Stimulated activated CD8-positive, alpha-beta memory T cell treated with anti-CD3 and anti-CD28 coated beads, Interleukin-4, amount 100 ng/mL, for 1 hour (primary cell): ENCODE measurements around the gene AP3B2.
"Not testable (repeated sequence)": the region's sequence is repeated elsewhere in the genome, so short reads cannot be mapped to it uniquely, and the experiment has no call there.

Experiments
- DNase-seq, 2 donors: peaks; one replicate each; pipeline ENCODE4 v3.0.0-alpha.2; 2020; ENCODE audit warnings: low read depth in 2 of 2, low spot score in 1 of 2

AP3B2 gene, protein sequence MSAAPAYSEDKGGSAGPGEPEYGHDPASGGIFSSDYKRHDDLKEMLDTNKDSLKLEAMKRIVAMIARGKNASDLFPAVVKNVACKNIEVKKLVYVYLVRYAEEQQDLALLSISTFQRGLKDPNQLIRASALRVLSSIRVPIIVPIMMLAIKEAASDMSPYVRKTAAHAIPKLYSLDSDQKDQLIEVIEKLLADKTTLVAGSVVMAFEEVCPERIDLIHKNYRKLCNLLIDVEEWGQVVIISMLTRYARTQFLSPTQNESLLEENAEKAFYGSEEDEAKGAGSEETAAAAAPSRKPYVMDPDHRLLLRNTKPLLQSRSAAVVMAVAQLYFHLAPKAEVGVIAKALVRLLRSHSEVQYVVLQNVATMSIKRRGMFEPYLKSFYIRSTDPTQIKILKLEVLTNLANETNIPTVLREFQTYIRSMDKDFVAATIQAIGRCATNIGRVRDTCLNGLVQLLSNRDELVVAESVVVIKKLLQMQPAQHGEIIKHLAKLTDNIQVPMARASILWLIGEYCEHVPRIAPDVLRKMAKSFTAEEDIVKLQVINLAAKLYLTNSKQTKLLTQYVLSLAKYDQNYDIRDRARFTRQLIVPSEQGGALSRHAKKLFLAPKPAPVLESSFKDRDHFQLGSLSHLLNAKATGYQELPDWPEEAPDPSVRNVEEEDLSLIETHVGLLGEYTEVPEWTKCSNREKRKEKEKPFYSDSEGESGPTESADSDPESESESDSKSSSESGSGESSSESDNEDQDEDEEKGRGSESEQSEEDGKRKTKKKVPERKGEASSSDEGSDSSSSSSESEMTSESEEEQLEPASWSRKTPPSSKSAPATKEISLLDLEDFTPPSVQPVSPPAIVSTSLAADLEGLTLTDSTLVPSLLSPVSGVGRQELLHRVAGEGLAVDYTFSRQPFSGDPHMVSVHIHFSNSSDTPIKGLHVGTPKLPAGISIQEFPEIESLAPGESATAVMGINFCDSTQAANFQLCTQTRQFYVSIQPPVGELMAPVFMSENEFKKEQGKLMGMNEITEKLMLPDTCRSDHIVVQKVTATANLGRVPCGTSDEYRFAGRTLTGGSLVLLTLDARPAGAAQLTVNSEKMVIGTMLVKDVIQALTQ

DNA sequence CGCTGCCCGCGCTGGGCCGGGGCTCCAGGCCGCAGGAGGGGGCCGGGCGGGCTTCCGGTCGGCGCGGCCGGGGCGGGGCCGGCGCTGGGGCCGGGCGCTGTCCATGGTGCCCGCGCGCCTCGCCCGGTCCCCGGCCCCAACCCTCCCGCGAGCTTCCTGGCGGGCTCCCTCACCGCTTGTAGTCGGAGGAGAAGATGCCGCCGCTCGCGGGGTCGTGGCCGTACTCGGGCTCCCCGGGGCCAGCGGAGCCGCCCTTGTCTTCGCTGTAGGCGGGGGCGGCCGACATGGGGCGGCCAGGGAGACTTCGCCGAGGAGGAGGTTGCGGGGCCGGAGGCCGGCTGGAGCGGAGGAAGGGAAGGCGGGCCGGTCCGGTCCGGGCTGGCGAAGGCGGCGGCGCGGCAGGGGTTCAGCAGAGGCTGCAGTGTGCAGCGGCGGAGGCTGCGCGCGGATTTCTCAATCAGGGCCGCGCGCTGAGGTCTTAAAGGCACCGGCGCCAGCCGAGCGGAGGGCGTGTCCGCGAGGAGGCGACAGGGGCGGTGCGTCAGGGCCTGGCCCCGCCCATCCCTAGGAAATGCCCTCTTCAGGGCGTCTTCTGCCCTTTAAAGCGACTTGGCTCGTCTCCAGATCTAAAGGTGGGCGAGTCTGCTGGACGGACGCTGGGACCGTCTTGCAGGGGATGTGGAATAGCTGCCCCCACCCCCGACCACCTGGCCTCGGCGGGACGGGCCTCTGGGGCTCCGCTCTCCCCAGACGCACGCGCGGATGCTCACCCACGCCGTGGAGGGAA, at the start of gene AP3B2:
TSS of gene AP3B2 (minus strand) at position 455 of the 787 bp plus-strand sequence. CDS start at position 286, 169 bp downstream.
- peak; percentile 30 to 36 for DNase-seq

DNA sequence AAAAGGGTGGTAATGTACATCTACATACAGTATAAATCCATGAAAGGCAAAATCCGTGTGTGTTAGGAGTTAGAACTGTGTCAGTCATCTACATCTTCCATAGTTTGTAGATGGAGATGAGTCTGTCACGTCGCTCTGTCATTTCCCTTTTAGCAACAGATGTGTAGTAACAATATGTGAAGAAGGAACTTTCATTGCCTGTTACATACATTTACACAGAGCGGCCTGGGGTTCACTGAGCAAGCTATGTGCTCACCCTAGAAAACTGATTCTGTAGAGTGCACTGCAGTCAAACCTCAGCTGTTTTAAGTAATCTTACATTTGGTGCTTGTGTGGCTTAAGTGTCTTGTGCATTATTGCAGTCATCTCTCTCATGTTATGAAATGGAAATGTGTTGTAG, 41.6 kb upstream of the AP3B2 start:
- DNase-seq, result no peak

DNA sequence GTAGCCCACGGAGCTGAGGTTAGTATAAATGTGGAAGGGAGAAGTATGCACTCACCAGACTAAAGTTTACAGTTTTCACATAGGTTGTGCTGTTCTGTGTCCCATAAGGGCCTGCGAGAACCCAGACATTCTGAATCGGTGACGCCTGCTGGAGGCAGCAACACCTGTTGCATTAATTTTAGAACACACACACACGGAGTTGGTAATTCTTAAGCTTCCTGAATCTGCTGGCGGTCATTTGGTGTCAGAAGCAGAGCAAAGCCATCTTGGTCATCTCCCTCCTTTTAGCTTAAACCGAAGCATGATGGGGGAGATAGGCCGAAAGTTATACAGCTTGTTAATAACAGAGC, 41.1 kb upstream of the AP3B2 start:
- DNase-seq, result no peak

DNA sequence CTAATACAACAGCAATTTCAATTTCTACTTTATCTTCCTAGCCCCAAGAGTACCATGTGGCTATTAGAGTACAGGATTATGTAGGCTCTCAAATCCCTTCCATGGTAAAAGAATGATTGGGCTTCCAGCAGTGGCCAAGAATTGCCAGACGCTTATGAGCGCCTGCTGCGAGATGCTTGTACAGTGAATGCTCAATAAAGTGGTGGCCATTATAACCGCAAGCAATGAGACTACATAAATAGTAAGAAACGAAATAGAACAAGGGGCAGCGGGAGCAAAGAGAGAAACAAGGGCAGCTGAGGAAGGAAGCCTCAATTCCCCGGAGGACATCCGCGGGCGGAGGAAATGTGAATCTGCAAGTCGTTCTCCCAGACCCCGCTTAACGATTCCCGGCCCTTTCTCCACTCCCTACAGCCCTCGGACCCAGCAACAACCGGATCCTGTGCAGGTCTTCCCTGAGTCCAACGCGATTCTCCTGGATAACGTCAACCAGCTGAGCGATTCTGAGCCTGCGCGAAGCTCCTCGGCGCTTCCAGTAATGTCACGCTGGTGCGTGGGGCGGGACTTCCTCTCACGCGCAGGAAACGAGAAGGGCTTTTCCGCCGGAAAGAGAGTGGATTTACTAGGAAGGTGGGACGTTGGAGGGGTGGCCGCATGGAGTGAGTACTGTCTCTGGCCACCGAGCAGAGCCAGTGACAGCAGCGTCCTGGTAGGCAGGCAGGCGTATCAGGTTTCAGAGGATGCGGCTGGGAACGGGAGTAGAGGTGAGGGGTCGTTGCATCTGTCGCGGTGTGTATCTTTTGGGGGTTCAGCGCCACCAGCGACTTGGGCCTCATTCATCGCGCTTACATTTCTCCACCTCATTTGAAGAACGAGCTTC, 40.5 kb upstream of the AP3B2 start:
- peak; percentile 56 to 70 for DNase-seq

DNA sequence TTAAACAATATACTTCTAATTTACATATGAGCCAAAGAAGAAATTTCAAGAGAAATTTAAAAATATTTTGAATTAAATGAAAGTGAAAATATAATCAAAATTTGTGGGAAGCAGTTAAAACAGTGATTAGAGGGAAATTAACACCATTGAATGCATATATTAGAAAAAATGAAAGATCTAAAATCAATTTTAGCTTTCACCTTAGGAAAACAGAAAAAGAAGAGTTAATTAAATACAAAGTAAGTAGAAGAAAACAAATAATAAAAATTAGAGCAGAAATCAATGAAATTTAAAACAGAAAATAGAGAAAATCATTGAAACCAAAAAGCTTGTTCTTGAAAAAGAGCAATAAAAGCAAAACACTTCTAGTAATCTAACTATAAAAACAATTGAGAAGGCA, 38.6 kb upstream of the AP3B2 start:
- DNase-seq, result no peak

DNA sequence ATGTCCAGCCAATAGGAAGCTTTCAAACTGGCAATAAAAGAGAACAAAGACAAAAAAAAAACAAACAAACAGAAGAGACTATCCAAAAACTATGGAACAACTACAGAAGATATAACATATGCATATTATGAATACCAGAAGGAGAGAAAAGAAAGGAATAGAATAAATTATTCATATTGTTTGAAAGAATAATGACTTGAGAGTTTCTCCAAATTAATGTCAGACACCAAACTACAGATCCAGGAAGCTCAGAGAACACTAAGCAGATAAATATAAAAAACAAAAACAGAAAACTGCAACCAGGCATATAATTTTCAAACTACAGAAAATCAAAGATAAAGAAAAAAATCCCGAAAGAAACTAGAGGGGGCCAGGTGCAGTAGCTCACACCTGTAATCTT, 34.1 kb upstream of the AP3B2 start:
- no peak for DNase-seq

DNA sequence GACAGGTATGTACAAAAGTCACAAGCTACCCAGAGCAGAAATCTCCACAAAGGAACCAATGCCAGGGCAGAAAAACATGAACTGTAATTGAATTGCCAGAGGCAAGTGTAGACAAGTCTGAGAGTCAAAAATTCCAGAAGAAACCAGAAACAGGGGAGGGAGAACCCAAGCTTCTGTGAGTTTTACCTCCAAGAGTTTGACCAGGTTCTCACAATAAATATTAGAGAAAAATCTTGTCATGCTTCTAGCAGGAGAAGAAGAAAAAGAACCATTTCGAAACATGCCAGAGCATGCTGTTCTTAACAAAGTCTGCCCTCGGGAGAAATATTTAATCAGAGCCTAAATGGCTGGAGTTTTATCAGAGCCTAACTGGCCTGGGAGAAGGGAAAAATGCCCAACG, 32.5 kb upstream of the AP3B2 start:
- no peak for DNase-seq

DNA sequence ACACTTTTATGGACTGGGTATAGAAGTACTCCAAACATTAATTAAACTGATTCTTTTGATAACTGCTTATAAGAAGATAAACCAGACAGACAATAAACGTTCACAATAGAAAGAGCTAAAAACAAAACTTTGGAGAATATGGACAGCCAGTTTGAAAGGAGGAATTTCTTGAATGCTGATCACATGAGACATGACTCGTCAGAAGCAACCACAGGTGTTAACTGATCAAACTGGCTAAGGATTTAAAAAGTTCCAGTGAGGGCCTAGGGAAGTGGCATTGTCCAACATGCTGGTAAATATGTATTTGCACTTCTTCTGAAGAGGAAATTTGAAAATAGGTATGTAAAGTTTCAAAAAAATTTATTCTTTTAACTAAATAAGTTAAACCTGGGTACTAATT, 29.4 kb upstream of the AP3B2 start:
- DNase-seq, result no peak

DNA sequence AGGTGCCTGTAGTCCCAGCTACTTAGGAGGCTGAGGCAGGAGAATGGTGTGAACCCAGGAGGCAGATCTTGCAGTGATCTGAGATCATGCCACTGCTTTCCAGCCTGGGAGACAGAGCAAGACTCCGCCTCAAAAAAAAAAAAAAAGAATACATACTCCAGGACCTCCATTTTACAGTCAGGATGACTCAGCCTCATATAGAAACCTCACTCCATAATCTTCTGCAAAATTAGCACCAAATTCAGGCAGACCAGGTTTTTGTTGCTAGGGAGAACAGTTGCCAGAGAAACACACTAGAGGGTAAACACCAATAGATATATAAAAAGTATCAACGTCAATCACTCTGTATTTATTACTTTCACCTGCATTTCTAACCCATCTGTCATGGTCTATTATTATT, 28.3 kb upstream of the AP3B2 start:
- no peak for DNase-seq

DNA sequence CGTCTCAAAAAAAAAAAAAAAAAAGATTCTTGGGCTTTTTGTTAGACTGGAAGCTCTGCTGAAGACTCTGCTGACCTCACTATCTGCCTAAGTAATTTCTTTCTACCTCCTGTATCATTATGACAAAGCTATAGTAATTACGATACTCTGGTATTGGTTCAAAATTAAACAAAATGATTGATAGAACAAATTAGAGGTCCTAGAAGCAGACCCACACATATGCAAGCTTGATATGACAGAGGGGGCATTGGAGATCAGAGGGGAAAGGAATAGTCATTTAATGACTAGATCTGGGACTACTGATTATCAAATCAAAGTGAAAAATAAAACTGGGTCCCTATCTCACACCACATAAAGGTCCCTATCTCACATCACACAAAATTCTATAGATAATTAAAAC, 21.9 kb upstream of the AP3B2 start:
- DNase-seq, result no peak

DNA sequence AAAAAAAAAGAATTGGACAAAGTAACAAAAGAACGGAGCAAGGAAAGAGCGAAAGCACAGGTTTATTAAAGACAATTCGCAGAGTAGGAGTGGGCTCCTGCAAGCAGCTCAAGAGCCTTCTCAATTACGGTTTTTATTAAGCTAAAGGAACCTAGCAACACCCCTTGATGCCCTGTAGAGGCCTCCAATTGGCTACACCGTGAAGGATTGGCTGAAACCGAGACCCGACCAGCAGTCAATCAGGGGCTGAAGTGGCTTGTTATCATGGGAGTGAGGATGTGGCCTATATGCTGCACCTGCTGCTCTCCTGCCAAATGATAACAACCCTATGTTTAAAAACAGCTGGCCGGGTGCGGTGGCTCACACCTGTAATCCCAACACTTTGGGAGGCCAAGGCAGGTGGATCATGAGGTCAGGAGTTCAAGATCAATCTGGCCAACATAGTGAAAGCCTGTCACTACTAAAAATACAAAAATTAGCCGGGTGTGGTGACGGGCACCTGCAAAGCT, 20.4 kb upstream of the AP3B2 start:
- no peak for DNase-seq

DNA sequence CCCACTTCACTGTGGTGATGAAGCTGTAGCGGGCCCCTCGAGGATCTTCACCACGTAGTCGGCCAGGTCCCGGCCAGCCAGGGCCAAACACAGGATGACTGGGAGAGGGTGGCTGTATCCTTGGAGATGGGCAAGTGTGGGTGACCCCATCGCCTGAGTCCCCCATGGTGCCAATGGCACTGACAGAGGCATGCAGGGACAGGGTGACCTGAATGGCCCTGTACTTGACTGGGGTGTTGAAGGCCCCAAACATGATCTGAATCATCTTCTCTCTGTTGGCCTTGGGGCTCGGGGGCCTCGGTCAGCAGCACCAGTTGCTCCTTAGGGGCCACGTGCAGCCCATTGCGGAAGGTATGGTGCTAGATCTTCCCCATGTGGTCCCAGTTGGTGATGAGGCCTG, 17.1 kb upstream of the AP3B2 start:
- no peak for DNase-seq

DNA sequence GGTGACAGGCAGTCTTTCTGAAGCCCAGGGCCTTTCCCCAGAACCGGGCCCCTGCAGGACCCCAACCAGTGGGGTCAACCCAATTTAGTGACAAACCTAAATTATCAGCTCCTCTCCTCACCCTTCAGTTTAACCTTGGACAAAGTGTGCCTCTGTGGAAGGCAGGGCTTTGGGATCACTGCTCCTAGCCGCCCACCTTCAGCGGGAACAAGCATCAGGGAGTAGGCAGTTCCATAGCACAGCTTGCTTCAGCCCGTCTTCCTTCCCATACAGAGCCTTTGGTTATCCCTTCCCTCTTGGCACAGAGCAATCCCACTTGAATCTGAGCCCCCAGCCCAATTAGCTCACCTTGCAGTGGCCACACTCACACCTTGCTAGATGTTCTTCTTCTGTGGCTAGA, 5.3 kb upstream of the AP3B2 start:
- no peak for DNase-seq

DNA sequence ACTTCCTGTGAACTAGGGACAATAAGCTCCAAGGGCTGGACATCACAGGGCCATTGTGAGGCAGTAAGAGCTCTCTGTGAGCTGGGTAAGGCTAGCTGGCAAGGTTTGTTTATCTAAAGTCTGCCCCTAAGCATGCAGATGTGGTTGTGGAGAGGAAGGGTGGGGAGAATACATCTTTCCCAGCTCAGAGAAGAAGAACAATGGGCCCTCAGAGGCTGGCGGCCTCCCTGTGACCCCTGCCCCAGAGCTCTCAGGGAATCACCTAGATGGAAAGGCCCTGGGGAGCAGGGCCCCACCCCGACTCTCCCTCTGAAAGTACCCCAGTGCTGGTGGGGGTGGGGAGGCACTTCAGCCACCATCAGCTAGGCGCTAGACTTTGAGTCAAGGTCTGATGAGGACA, 4.3 kb upstream of the AP3B2 start:
- no peak for DNase-seq

DNA sequence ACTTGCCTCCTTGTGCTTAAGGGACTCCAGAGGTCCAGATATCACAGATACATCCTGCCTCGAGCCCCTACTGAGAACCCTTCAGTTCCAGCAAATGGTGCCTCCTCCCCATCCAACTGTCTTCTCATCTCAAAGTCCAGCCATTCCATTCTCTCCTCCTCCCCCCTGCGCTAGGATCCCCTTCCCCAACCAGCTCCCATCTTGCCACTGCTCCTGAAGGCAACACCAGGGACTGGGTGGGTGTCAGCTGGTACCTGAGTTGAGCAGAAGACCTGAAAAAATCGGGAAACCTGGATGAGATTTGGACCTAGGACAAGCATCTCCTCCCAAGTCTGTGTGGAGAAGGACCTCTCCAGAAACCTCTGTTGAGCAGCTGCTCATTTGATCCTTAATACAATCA, 2.4 kb upstream of the AP3B2 start:
- DNase-seq, result no peak

DNA sequence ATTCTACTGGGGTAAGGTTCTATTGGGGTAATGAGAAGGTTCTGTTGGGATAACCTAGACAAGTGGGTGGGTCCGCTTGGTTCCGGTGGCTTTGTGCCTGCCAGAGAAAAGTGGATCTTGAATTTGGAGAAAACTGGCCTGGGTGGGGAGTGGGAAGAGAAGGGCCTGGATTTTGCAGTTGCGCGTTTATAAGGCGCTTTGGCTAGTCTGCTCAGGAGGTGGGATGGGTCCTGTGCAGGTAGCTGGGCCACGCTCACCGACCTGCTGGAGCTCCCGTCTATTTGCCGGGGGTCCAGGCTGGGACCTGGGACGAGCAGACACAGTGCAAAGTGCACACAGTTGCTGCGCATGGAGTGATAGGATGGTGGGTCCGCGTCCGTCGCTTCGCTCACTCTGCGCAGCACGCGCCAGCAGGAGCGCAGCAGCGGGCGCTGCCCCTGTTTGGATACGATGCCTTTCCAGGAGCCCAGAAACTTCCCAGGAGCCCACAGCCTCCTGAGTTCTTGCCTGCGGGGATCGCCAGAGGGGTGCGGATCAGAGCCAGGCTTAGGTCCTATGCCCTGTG, 1.3 kb upstream of the AP3B2 start:
- no peak for DNase-seq

DNA sequence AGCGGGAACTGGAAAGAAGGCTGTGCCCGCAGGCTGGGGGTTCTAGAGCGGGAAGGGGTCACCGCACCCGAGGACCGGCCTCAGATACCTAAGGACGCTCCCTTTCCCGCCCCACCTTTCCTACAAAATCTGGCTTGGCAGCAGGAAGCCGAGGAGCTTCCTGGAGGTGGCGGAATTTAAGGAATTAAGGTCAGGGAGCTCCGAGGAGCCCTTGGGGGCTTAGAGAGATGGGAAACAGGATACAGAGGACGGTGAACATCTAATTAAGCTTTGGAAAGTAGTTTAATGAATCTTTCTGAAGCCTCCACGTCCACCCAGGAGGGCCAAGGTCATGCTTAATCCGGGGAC, 507 bp upstream of the AP3B2 start:
- DNase-seq, result no peak

DNA sequence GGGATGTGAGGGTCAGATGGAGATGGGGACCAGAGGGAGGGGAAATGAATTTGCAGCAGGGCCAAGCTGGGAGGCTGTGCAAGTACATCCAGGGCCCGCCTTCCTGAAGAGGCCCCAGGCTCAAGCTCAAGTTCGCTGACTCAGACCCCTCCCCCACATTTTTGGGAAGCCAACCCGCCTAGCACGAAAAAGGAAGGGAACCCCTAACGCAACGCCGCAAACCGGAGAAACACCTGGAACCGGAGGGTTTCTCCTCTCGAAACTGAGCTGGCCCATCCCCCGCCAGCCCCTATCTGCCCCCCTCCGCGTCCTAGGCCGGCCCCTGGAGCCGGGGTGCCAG, 624 bp downstream of the AP3B2 start:
- DNase-seq, result no peak

DNA sequence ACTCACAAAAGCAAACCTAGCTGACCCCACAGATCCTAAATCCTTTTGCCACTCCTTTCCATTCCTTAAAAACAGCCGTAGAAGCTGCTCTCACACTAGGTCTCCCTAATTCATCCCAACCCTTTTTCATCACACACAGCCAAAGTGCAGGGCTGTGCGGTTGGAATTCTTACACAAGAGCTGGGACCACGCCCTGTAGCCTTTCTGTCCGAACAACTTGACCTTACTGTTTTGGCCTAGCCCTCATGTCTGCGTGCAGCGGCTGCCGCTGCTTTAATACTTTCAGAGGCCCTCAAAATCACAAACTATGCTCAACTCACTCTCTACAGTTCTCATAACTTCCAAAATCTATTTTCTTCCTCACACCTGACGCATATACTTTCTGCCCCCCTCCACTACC, 3.8 kb downstream of the AP3B2 start:
- not testable (repeated sequence) for DNase-seq

DNA sequence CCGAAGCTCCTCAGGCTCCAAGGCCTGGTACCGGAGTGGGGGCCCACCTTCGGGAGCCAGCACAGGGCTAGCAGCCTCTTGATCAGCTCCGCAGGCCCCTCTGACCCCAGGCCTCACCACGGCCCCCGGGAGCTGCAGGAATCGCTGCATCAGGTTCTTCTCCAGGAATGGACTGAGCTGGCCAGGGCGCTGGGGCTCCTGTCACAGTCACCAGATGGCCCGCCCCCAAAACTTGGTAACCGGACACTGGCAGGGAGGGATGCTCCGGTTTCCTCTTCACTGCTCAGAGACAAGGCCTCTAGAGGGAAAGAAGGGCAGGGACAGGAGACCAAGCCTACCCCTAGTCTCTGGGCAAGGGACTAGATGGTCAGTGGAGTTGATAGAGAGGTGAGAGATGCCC, 9.9 kb downstream of the AP3B2 start:
- no peak for DNase-seq
